NCI-H226 (cell line): Measurements from ENCODE around the gene CBX3.
A peak's percentile ranks its signal among the peaks of the same experiment; 100 is the strongest.
"Not testable (repeated sequence)": the region's sequence is repeated elsewhere in the genome, so short reads cannot be mapped to it uniquely, and the experiment has no call there.

Experiments
- DNase-seq: peaks from one replicate; pipeline ENCODE4 v3.0.0-alpha.2; 2015

Gene CBX3

GRCh38 chr7:26188957-26189541 lies 12.5 kb upstream of the CBX3 start:
- no peak for DNase-seq

GRCh38 chr7:26189697-26190096 lies 11.8 kb upstream of the CBX3 start:
- no peak for DNase-seq

GRCh38 chr7:26190417-26190869 lies 11.1 kb upstream of the CBX3 start:
- DNase-seq = no peak

DNA sequence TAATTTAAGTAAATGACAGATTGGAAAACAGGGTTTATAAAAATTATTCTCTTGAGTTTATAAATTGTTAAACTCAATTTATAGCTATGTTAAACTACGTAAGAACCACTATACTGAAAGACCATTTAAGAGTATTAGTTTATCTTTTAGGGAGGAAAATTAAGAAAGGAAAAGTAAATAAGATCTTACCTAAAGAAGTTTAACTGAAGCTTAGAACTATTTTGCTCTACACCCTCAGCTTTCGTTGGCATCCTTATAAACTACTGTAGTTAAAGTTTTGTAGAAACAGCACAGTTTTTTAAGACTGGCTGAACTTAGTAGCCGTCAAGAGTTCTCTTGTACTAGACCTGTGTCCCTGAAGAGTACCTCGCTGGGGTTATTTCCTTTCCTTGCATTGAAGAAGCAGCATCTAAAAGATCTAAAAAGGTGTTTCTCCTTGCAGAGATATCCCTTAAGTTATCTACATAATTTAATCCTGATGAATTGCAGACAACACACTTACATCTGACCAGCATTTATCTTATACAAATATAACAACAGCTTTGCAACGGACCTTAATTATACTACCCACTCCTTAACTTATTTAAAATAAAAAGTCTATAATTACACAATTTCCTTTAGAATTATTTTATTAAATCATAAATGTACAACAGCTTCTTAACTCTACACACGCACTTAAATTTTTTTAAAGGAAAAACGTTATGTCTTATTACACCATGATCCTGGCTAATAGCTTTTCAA lies 10.1 kb upstream of the CBX3 start:
- no peak for DNase-seq

DNA sequence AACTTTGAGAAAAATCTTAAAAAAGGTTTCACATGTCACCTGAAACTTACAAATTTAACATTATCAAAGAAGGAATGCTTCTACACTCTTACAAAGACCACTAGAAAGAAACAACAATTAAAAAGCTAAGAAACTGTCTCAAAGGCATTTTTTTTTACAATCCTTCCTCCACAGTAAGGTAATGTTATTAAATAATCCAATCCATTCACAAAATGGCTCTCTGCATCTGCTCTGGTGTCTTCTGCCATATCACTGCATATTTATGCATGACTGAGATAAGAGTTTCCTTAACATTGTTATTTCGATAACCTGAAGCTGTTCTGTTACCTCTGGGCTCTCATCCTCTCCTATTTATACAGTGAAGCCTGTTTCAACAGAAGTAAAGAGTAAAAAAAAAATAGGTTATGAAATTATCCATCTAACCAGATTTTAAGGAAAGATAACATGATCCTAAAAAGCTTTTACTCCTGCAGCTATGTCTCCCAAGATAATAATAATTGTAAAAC lies 9.5 kb upstream of the CBX3 start:
- DNase-seq = no peak

DNA sequence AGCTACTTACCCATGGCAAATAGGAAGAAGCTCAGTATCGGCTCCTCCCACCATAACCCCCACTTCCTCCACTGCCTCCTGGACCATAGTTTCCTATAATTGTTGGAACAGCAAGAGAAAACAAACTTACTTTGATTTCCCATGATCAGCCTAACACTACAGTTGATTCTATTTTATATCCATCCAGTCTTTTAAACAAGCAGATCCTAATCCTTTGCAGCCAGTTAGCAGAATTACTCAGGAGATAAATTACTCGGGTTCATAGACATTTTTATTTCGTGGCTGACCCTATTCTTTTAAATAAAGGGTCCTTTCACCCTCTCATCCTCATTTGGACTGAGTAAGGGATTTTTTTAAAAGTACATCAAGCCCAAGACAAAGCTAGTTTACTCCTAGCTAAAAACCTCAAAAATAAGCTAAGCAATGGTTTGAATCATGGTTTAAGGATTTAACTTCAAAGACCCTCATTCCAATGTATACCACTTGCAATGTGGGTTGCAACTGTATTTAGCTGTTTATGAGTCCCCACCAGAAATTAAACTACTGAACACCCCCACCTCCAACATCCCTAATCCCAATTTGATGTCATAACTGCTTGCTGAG lies 9.0 kb upstream of the CBX3 start:
- no peak for DNase-seq

- DNase-seq = no peak
These were observed 7.9 kb upstream of the CBX3 start for GRCh38 chr7:26193432-26194207.

DNA sequence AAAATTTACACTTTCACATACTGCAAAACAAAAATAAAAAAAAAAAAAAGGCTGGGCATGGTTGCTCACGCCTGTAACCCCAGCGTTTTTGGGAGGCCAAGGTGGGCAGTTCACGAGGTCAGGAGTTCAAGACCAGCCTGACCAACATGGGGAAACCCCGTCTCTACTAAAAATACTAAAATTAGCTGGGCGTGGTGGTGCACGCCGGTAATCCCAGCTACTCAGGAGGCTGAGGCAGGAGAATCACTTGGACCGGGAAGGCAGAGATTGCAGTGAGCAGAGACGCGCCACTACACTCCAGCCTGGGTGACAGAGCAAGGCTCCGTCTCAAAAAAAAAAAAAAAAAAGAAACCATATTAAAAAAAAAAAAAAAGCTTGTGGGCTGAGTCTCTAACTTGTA lies 6.8 kb upstream of the CBX3 start:
- DNase-seq = not testable (repeated sequence)

DNA sequence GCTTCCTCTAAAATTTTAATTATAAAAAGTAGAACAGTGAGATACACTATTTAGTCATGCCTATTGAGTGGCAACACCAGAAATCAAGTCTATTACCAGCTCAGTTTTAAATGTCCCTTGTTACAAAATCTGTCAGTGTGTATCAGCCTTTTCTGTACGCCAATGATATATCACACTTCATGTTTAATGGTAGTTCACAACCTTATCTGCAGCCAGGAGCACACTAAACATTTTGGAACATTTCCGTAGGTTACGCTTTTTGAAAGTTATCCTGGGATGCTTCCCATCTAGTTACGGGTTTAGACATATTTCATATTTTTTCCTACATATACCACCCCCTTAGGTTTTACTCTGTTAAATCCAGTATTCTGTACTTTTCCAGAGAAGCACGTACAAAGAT lies 6.4 kb upstream of the CBX3 start:
- no peak for DNase-seq

GRCh38 chr7:26195867-26196657 lies 5.5 kb upstream of the CBX3 start:
- no peak for DNase-seq

DNA sequence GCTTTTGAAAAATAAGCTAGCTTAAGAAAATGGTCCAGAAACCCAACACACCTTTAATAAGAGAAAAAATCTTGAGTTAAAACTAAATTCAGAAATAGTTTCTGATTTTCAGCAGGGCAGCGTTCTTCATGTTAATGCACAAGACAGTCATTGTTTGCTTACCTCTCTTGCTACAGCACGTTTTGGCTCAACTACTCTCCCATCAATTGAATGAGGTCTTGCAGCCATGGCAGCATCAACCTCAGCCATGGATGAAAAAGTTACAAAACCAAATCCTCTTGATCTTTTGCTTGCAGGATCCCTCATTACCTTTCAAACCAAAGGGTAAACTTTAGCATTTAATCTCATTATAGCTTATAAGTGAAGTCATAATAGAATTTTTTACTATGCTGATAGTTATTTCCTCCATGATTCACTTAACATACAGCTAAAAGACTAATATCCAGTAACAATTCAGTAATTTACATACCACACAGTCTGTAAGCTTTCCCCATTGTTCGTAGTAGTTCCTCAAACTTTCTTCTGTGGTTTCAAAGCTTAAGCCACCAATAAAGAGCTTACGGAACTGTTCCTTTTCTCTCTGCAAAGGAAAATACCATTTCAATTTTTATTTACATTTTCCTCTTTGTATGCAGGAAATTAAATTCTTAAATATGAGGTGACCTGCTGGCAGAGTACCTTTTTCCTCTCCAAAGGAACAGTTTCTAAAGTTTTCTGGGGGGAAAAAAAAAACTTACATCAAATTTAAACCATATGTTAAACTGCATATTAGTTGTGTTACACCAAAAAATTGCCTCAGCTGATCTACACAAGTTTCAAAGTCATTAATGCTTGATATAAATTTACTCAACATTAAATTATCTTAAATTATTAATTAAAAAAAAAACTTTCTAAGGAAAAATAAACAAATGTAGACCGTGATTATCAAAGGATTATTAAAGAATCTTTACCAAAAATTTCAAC lies 4.1 kb upstream of the CBX3 start:
- no peak for DNase-seq

GRCh38 chr7:26198133-26198780 lies 3.3 kb upstream of the CBX3 start:
- DNase-seq = no peak

DNA sequence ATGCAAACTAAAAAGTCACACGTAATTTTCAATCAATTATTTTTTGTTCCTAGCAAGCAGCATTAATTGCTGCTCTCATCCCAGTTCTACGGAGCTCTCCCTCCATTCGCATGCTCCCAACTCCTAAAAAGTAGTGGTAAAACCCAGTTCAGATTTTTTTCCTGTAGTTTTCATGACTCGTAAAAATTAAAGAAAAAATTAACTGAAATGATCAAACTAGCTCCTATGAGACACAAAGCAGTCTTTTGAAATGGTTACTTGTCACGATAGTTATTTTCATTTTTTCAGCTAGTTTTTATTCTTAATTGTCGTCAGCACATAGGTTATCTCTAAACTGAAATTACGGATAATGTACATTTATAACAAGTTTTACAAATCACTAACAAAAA lies 2.8 kb upstream of the CBX3 start:
- DNase-seq = no peak

DNA sequence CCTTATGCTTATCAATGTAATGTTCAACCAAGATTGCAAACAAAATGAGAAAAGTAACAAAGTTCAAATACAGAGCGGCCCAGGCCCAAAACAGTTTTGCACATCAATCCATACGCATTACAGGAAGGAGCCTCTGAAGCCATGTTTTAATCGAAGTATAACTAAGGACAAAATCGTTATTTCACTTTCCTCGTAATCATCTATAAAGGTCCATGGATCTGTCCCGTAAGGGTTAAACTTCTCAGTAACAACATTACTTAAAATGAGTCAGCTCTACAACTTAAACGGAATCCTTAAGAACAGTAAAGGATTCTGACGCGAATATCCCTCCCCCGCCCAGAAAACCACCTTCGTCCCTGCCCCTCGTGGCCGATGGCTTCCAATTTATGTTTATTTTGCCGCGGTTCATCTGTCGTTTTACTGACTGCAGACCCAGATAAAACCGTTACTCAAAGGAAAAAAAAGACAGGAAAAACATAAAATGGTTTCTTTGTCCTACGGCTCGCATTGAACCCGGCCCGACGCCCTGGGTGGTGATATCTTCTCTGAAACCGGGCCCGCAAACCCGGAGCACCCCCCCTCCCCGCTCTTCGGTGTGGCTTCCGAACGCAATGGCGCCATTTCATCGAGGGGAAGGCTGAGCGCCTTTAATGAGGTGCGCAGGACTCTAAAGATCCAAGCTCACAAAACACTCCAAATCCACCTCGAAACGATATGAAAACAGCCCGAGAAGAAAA lies 2.1 kb upstream of the CBX3 start:
- peak; percentile 62 for DNase-seq

DNA sequence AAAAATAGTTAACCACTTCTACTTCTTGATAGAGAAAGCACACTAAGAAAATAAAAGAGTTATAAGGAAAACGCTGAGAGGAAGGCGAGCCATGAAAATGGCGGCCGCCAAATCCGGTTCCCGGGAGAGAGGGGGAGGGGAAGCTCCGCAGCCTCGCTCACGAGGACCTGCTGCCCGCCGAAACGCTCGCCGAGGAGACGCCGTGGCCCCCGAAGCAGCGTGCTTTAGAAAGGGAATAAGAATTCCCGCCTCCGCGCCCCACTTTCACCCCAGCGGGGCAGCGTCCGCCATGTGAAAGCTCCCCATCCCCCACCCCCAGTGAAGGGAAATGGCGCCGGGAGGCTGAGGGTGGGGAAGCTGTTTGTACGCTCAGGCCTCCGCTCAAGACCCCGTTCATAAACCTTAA lies 1.5 kb upstream of the CBX3 start:
- DNase-seq = peak; percentile 60

DNA sequence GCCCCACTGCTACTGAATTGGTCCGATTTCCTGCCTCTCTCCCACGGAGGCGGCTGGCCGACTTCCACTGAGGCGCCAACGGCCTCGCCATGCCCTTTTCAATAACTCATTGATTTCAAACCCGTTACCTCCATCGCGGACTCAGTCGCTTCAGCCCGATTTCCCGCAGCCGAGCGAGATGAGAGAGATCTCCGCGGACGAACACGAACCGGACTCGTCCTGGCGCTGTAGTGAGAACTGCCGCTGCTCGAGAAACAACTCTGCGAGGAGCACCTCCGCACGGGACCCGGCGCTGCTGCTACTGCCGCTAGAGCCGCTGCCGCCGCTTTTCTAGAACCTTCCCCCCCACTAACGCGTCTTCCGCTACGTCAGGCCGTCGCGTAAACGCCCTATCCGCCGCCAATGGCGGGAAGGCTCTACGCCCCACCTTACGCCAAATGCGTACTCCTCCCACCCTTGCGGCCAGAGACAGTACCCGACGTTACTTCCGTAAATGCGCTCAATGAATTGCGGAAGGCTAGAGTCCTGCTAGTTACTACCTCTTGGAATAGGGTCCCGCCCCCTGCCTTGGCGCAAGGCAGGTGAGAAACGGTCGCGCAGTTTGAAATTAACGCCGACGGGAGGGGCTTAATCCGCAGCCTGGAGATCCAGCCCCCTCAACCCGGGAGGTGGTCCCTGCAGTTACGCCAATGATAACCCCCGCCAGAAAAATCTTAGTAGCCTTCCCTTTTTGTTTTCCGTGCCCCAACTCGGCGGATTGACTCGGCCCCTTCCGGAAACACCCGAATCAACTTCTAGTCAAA lies 900 bp upstream of the CBX3 start, which contains the start of gene HNRNPA2B1:
TSS of gene HNRNPA2B1 (minus strand) at position 303 of the 803 bp plus-strand sequence. CDS start at position 134, 169 bp downstream.
- peak; percentile 100 for DNase-seq

DNA sequence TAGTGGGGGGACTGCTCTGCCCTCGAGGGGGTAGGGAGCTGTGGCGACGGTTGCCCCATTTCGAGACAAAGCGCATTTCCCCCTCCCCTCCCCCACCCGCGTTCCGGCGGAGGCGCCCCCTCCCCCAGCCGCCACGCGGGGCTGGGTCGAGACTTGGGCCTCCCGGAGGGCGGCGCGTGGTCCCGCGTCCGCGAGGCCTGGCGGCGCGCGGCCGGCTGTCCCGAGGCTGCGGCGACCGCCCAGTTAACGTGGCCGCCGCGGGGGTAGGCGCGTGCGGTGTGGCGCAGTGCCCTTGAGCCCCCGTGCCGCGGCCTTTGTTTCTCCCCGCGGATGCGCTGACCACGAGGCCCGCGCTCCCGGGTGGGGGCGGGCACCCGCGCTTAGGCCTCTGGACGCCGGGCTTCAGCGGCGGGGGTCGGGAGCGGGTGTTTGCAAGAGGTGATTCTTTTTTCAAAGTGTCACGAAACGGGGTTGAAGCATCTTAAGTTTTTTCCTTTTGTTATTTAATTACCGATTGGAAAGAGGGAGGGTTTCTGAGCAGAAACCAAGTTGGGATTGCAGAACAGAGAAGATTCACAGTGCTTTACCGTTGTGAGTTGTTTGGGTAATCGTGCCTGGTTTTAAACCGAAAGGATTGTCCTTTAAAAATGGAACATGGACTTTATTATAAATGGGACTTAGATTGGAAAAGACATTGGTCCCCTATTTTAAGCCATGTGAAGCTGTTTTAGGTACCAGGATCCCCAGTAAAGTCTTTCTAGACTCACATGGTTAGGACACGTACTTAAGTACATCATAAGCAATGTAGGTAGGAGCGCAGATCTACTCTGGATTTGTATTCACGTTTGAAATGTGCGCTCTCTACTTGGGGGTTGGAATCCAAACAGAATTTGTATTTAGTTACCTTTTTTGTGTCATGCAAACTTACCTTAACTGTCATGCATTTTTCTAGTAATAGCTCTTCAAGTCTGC lies 760 bp downstream of the CBX3 start:
- DNase-seq = peak; percentile 49

DNA sequence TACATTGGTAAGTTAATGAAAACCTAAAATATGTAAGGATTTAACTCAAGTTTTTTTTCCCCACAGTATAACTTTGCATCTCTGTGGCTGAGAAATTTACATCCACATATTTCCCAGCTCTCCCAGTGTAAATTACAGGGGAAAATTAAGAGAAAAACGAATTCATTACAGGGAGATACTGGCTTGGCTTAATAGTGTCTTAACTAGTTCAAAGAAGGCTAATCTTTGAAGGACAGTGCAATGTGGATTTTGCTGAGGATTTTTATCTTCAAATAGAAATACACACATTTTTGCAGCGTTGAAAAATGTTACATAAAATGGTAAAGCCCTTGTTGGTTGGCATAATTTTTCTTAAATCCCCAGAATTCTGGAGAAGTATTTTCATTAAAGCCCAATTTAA lies 1.5 kb downstream of the CBX3 start:
- DNase-seq = no peak
